Stimulated activated CD4-positive, alpha-beta T cell treated with anti-CD3 and anti-CD28 coated beads, TNF-alpha, amount 100 ng/mL, for 48 hours (primary cell): ENCODE data around the gene COBL.
"Not testable (repeated sequence)": the region's sequence is repeated elsewhere in the genome, so short reads cannot be mapped to it uniquely, and the experiment has no call there.

Experiments
- DNase-seq, 3 donors: peaks; one replicate each; pipeline ENCODE4 v3.0.0-alpha.2; 2020; ENCODE audit warnings: low read depth in 3 of 3

The COBL gene

GRCh38 chr7:51233374-51233773 is 83.2 kb downstream of the COBL start:
- no peak for DNase-seq

- no peak for DNase-seq
These were observed 85.9 kb downstream of the COBL start for GRCh38 chr7:51230723-51231122.

- no peak for DNase-seq
These were observed 86.3 kb downstream of the COBL start for GRCh38 chr7:51230324-51230625.

GRCh38 chr7:51229620-51230323 is 86.8 kb downstream of the COBL start:
- DNase-seq = no peak

- no peak for DNase-seq
These were observed 87.5 kb downstream of the COBL start for GRCh38 chr7:51229106-51229537.

GRCh38 chr7:51228386-51228958 is 88.1 kb downstream of the COBL start:
- DNase-seq = no peak

GRCh38 chr7:51227861-51228260 is 88.7 kb downstream of the COBL start:
- no peak for DNase-seq

- DNase-seq = no peak
These were observed 89.6 kb downstream of the COBL start for GRCh38 chr7:51226916-51227535.

- DNase-seq = no peak
These were observed 90.4 kb downstream of the COBL start for GRCh38 chr7:51226063-51226755.

- DNase-seq = no peak
These were observed 91.6 kb downstream of the COBL start for GRCh38 chr7:51224811-51225595.

- no peak for DNase-seq
These were observed 93.1 kb downstream of the COBL start for GRCh38 chr7:51223505-51223904.

GRCh38 chr7:51222916-51223315 is 93.7 kb downstream of the COBL start:
- DNase-seq = no peak

- DNase-seq = no peak
These were observed 96.4 kb downstream of the COBL start for GRCh38 chr7:51220226-51220625.

GRCh38 chr7:51219261-51219988 is 97.2 kb downstream of the COBL start:
- DNase-seq = no peak

GRCh38 chr7:51217804-51218203 is 98.8 kb downstream of the COBL start:
- DNase-seq = no peak

- no peak for DNase-seq
These were observed 102.5 kb downstream of the COBL start for GRCh38 chr7:51214098-51214497.

GRCh38 chr7:51213618-51214017 is 103.0 kb downstream of the COBL start:
- no peak for DNase-seq

GRCh38 chr7:51210766-51211165 is 105.8 kb downstream of the COBL start:
- no peak for DNase-seq

GRCh38 chr7:51209426-51209825 is 107.2 kb downstream of the COBL start:
- DNase-seq = no peak

GRCh38 chr7:51208125-51208524 is 108.5 kb downstream of the COBL start:
- DNase-seq = not testable (repeated sequence)

- DNase-seq = no peak
These were observed 118.0 kb downstream of the COBL start for GRCh38 chr7:51198654-51199053.
